Measurements from ENCODE around the gene FBF1. TPM values are rescaled to one million over a fixed set of nuclear protein-coding genes. Genes with fewer than 3 reads are reported as not detected.
A peak's percentile ranks its signal among the peaks of the same experiment; 100 is the strongest.

Gene FBF1
- total RNA-seq, 4 donors from 2014 or later = 2.5 to 6.4 (median 5.8) TPM

GRCh38 chr17:75981019-75981615 lies 40.3 kb upstream of the FBF1 start:
- peaks cover 31% of the 10 kb centered on the region in 2 donors for H3K4me1 ChIP-seq
- no peaks in the 10 kb centered on the region for H3K27me3 ChIP-seq
- no peak overlapping the region for H3K4me3 ChIP-seq
- DNase-seq = no peak
- intact Hi-C loops (cut with DNase I; ENCODE audit: low total_unique reads) = no loop called here
- ATAC-seq = no peak
- H3K27ac ChIP-seq = peak overlapping the region in 1 of 4 donors; percentile 98
- no peaks in the 10 kb centered on the region for H3K36me3 ChIP-seq
- in situ Hi-C loops (cut with MboI; ENCODE audit: low sequenced_read_pairs in 4 of 4) = no loop called here
- TF ChIP-seq CTCF (IDR thresholded peaks at IDR 0.05 in 4 of 5, conservative IDR thresholded peaks at IDR 0.05 in 1 of 5) (no peak), POLR2A (IDR thresholded peaks at IDR 0.05) (no peak)
- H3K9me3 ChIP-seq = no peaks in the 10 kb centered on the region

- Histone ChIP-seq H3K36me3 (no peaks in the 10 kb centered on the region), H3K4me3 (peak overlapping the region; percentile 81 to 99 (median 92)), H3K4me1 (peaks cover 38% of the 10 kb centered on the region in 2 donors), H3K9me3 (no peaks in the 10 kb centered on the region), H3K27ac (peak overlapping the region; percentile 96 to 99 (median 98)), H3K27me3 (no peaks in the 10 kb centered on the region)
- DNase-seq (no peak), ATAC-seq (no peak)
- intact Hi-C loops (cut with DNase I; ENCODE audit: low total_unique reads) (no loop called here), in situ Hi-C loops (cut with MboI; ENCODE audit: low sequenced_read_pairs in 4 of 4) (no loop called here)
- TF ChIP-seq CTCF (IDR thresholded peaks at IDR 0.05 in 4 of 5, conservative IDR thresholded peaks at IDR 0.05 in 1 of 5) (no peak), POLR2A (IDR thresholded peaks at IDR 0.05) (no peak)
These were observed 39.6 kb upstream of the FBF1 start for GRCh38 chr17:75980188-75981018.

DNA sequence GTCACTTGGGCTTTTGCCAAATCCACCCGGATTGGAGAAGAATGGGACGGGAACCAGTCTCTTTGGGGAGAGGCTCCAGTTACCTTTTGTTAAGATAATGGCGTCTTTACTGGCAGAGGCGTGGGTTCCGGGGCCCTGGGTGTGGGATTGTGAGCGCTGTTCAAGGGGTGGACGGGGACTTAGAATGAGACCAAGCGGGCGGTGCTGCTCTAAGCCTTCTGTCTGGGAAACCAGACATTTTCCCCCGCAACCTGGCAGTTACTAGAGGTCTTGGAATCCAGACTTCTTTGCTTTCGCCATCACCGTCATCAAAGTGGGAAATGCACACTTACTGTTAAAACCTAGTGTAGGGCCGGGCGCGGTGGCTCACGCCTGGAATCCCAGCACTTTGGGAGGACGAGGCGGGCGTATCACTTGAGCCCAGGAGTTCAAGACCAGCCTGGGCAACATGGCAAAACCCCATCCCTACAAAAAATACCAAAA lies 38.9 kb upstream of the FBF1 start:
- Histone ChIP-seq H3K4me3 (peak overlapping the region; percentile 81 to 99 (median 92)), H3K36me3 (no peaks in the 10 kb centered on the region), H3K27ac (peak overlapping the region; percentile 96 to 99 (median 98)), H3K9me3 (no peaks in the 10 kb centered on the region), H3K27me3 (no peaks in the 10 kb centered on the region), H3K4me1 (peaks cover 42 to 43% of the 10 kb centered on the region in 2 donors)
- in situ Hi-C loops (cut with MboI; ENCODE audit: low sequenced_read_pairs in 4 of 4) = no loop called here
- ATAC-seq = peak; percentile 34 to 40
- TF ChIP-seq POLR2A (IDR thresholded peaks at IDR 0.05) (no peak), CTCF (IDR thresholded peaks at IDR 0.05 in 4 of 5, conservative IDR thresholded peaks at IDR 0.05 in 1 of 5) (no peak)
- intact Hi-C loops (cut with DNase I; ENCODE audit: low total_unique reads) = loop anchor here (1.0 to 10.0 kb wide), 6 partner anchors 26 to 195 kb away; partner anchors contain the start of genes EXOC7, FBF1 and UNK
- DNase-seq = no peak

GRCh38 chr17:75978938-75979704 lies 38.3 kb upstream of the FBF1 start, which contains the start of the genes ACOX1 and TEN1:
TSS of gene ACOX1 (minus strand) at chr17:75979166. CDS start at chr17:75979073, 93 bp downstream.
TSS of gene TEN1 (plus strand) at chr17:75979240. CDS start at chr17:75986193, 6,953 bp downstream.
- TF ChIP-seq CTCF (IDR thresholded peaks at IDR 0.05 in 4 of 5, conservative IDR thresholded peaks at IDR 0.05 in 1 of 5) (peak; percentile 32 to 60 (median 45)), POLR2A (IDR thresholded peaks at IDR 0.05) (peak; percentile 82 to 91)
- DNase-seq (peak; percentile 97 to 98), ATAC-seq (peak; percentile 94)
- in situ Hi-C loops (cut with MboI; ENCODE audit: low sequenced_read_pairs in 4 of 4) (no loop called here), intact Hi-C loops (cut with DNase I; ENCODE audit: low total_unique reads) (loop anchor here (1.0 to 10.0 kb wide), 6 partner anchors 26 to 194 kb away; partner anchors contain the start of genes EXOC7, FBF1 and UNK)
- H3K4me1 ChIP-seq = peaks cover 44 to 45% of the 10 kb centered on the region in 2 donors
- no peaks in the 10 kb centered on the region for H3K36me3 ChIP-seq
- no peaks in the 10 kb centered on the region for H3K27me3 ChIP-seq
- no peaks in the 10 kb centered on the region for H3K9me3 ChIP-seq
- peak within 1 kb of the TSS; percentile 96 to 99 (median 98) for H3K27ac ChIP-seq
- H3K4me3 ChIP-seq = peak within 1 kb of the TSS; percentile 81 to 99 (median 92)
